Testis (tissue), 2 donors: ENCODE measurements around the gene ADAMTSL2.

Experiments used
- CTCF ChIP-seq, 3 experiments: fragments of 450-650 bp in 2 of 3; fragments of 200-600 bp in 1 of 3; sonication (generic) in 1 of 3; IDR thresholded peaks; one replicate each; pipeline ENCODE4 v1.5.1; 2016 to 2019; ENCODE audit warnings: antibody characterized with exemption in 3 of 3, mild to moderate bottlenecking in 2 of 3, moderate library complexity in 1 of 3
- POLR2A ChIP-seq: fragments of 450-650 bp; IDR thresholded peaks from one replicate; pipeline ENCODE4 v1.6.1; 2017; ENCODE audit warnings: antibody characterized with exemption, mild to moderate bottlenecking, moderate library complexity

DNA sequence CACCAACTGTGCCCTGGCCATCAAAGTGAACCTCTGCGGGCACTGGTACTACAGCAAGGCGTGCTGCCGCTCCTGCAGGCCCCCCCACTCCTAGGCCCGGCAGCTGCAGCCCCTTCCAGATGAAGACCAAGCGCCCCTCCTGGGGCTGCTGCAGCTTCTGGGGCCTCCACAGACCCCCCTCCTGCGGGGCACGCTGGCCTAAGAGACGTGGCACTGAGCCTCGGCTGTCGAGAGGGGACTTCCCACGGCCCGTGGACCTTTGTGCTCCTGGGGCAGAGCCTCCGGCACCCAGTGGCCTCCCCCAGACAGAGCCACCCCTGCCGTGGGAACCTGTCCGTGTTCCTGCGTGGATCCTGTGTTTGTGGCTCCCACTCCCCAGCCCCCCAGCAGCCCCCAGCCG is 40.3 kb downstream of the ADAMTSL2 start:
- TF ChIP-seq POLR2A: no peak
- TF ChIP-seq CTCF (IDR thresholded peaks at IDR 0.05): no peak
